HepG2 (cell line): ENCODE data around the gene PCGF6. TPM values are rescaled to one million over a fixed set of nuclear protein-coding genes. Genes with fewer than 3 reads are reported as not detected.
A peak's percentile ranks its signal among the peaks of the same experiment; 100 is the strongest.

ENCODE experiments used
- ARNTL ChIP-seq: sonication (generic); formaldehyde crosslinking; IDR thresholded peaks from 2 replicates; pipeline ENCODE4 v1.4.0; 2020; ENCODE audit warnings: mild to moderate bottlenecking, missing genetic modification reagents
- GMEB1 ChIP-seq: sonication (generic); formaldehyde crosslinking; IDR thresholded peaks from 2 replicates; pipeline ENCODE4 v1.5.1; 2020; ENCODE audit warnings: missing genetic modification reagents, mild to moderate bottlenecking, borderline replicate concordance
- MBD4 ChIP-seq: IDR thresholded peaks from 2 replicates; pipeline ENCODE4 v1.6.1; 2012; ENCODE audit warnings: low read length, inconsistent platforms, borderline replicate concordance
- MED13 ChIP-seq: sonication (generic); formaldehyde crosslinking; IDR thresholded peaks from 2 replicates; pipeline ENCODE4 v1.5.0; 2020; ENCODE audit warnings: missing genetic modification reagents
- NAIF1 ChIP-seq: sonication (generic); formaldehyde crosslinking; IDR thresholded peaks from 2 replicates; pipeline ENCODE4 v1.5.0; 2020; ENCODE audit warnings: mild to moderate bottlenecking, missing genetic modification reagents, borderline replicate concordance
- NFIB ChIP-seq: sonication (generic); formaldehyde crosslinking; IDR thresholded peaks from 2 replicates; pipeline ENCODE4 v1.9.0; 2021; ENCODE audit warnings: missing genetic modification reagents, mild to moderate bottlenecking, borderline replicate concordance
- NRL ChIP-seq: sonication (generic); formaldehyde crosslinking; IDR thresholded peaks from 2 replicates; pipeline ENCODE4 v1.5.0; 2020; ENCODE audit warnings: missing genetic modification reagents, mild to moderate bottlenecking, moderate library complexity, borderline replicate concordance
- PHF21A ChIP-seq: sonication (generic); formaldehyde crosslinking; IDR thresholded peaks from 2 replicates; pipeline ENCODE4 v1.5.0; 2020; ENCODE audit warnings: mild to moderate bottlenecking, missing genetic modification reagents
- SIX1 ChIP-seq: sonication (generic); formaldehyde crosslinking; IDR thresholded peaks from 2 replicates; pipeline ENCODE4 v1.4.0; 2020; ENCODE audit warnings: missing genetic modification reagents, borderline replicate concordance
- TFAP4 ChIP-seq: sonication (generic); IDR thresholded peaks from 2 replicates; pipeline ENCODE4 v1.6.1; 2016; ENCODE audit warnings: low read depth, borderline replicate concordance
- TP53 ChIP-seq: sonication (generic); formaldehyde crosslinking; conservative IDR thresholded peaks from 2 replicates; pipeline ENCODE4 v1.4.0; 2020; ENCODE audit warnings: missing genetic modification reagents
- XBP1 ChIP-seq: sonication (generic); formaldehyde crosslinking; IDR thresholded peaks from 2 replicates; pipeline ENCODE4 v1.5.0; 2020; ENCODE audit warnings: missing genetic modification reagents
- ZMYM4 ChIP-seq: sonication (generic); formaldehyde crosslinking; IDR thresholded peaks from 2 replicates; pipeline ENCODE4 v1.8.1; 2023; ENCODE audit warnings: mild to moderate bottlenecking, missing genetic modification reagents
- ZNF101 ChIP-seq: sonication (generic); formaldehyde crosslinking; IDR thresholded peaks from 2 replicates; pipeline ENCODE4 v1.4.0; 2020; ENCODE audit warnings: mild to moderate bottlenecking, low read depth, missing genetic modification reagents, borderline replicate concordance
- ZNF136 ChIP-seq: sonication (generic); formaldehyde crosslinking; IDR thresholded peaks from 2 replicates; pipeline ENCODE4 v1.8.1; 2022; ENCODE audit warnings: low read depth, mild to moderate bottlenecking, moderate library complexity, missing genetic modification reagents
- ZNF18 ChIP-seq: sonication (generic); formaldehyde crosslinking; IDR thresholded peaks from 2 replicates; pipeline ENCODE4 v1.8.0; 2022; ENCODE audit warnings: mild to moderate bottlenecking, missing genetic modification reagents; ENCODE audit not compliant: insufficient replicate concordance
- ZNF224 ChIP-seq: sonication (generic); formaldehyde crosslinking; IDR thresholded peaks from 2 replicates; pipeline ENCODE4 v1.5.0; 2020; ENCODE audit warnings: mild to moderate bottlenecking, missing genetic modification reagents
- ZNF280B ChIP-seq: sonication (generic); formaldehyde crosslinking; IDR thresholded peaks from 2 replicates; pipeline ENCODE4 v1.5.0; 2020; ENCODE audit warnings: missing genetic modification reagents, mild to moderate bottlenecking, borderline replicate concordance
- ZNF329 ChIP-seq: sonication (generic); formaldehyde crosslinking; IDR thresholded peaks from 2 replicates; pipeline ENCODE4 v1.9.0; 2021; ENCODE audit warnings: low read depth, mild to moderate bottlenecking, missing genetic modification reagents
- ZNF558 ChIP-seq: sonication (generic); formaldehyde crosslinking; IDR thresholded peaks from 2 replicates; pipeline ENCODE4 v1.9.0; 2022; ENCODE audit warnings: mild to moderate bottlenecking, missing genetic modification reagents, borderline replicate concordance
- ZNF570 ChIP-seq: sonication (generic); formaldehyde crosslinking; IDR thresholded peaks from 2 replicates; pipeline ENCODE4 v1.4.0; 2020; ENCODE audit warnings: mild to moderate bottlenecking, missing genetic modification reagents, borderline replicate concordance
- ZNF704 ChIP-seq: sonication (generic); formaldehyde crosslinking; IDR thresholded peaks from 2 replicates; pipeline ENCODE4 v1.8.1; 2023; ENCODE audit warnings: mild to moderate bottlenecking, inconsistent platforms, moderate library complexity, missing genetic modification reagents, borderline replicate concordance
- polyA plus RNA-seq, 8 experiments: library from polyadenylated mRNA; depleted of rRNA in 3 of 8; stranded (reverse) in 7 of 8; unstranded in 1 of 8; fragments of >200 nt; fragmentation: Illumina TruSeq in 4 of 8; extraction: Trizol in 4 of 8; gene quantifications; 2 replicates each; pipeline versions ENCODE4 v1.2.1 to v1.2.3, GENCODE V29; 2011 to 2016; ENCODE audit warnings: low read depth in 4 of 8, missing spikeins in 1 of 8, mixed read lengths in 1 of 8; ENCODE audit not compliant: insufficient read depth in 1 of 8
- total RNA-seq, 5 experiments: library from RNA; depleted of rRNA; stranded (reverse); fragments of >200 nt; fragmentation: Illumina TruSeq; extraction: Trizol; gene quantifications; 2 replicates each; pipeline ENCODE4 v1.2.3, GENCODE V29; 2016; ENCODE audit warnings: low read depth in 1 of 5

PCGF6 gene
- total and polyA plus RNA-seq, 2 of the 13 experiments (the other 11 are each of a cell fraction or from before 2014, with no cell fraction given): 5.2 to 19.4 TPM

- no peak for TF ChIP-seq ZNF570
- TF ChIP-seq NRL (CRISPR knock-in tag): 0 out of 2 replicates have a peak, but pooled peaks have one; percentile 7
- TF ChIP-seq ZMYM4 (CRISPR knock-in tag): peak; percentile 17; the same call in 1 of the 2 replicates
- TF ChIP-seq TP53 (CRISPR knock-in tag): no peak
- TF ChIP-seq PHF21A (CRISPR knock-in tag): peak; percentile 26; the same call in 1 of the 2 replicates
- 0 out of 2 replicates have a peak, but pooled peaks have one; percentile 1 for TF ChIP-seq ZNF224 (CRISPR knock-in tag)
- TF ChIP-seq XBP1: 0 out of 2 replicates have a peak, but pooled peaks have one; percentile 34
- no peak for TF ChIP-seq TFAP4
- no peak for TF ChIP-seq GMEB1
- TF ChIP-seq NFIB (CRISPR knock-in tag): no peak
- 0 out of 2 replicates have a peak, but pooled peaks have one; percentile 26 for TF ChIP-seq ZNF329
- peak; percentile 14; the same call in 1 of the 2 replicates for TF ChIP-seq ZNF101 (CRISPR knock-in tag)
- 0 out of 2 replicates have a peak, but pooled peaks have one; percentile 43 for TF ChIP-seq ZNF704 (CRISPR knock-in tag)
- no peak for TF ChIP-seq ZNF558 (CRISPR knock-in tag)
- TF ChIP-seq ZNF18 (CRISPR knock-in tag): peak; percentile 73
- peak; percentile 7; the same call in 1 of the 2 replicates for TF ChIP-seq ZNF136
- no peak; the same call in 1 of the 2 replicates for TF ChIP-seq ARNTL (CRISPR knock-in tag)
- TF ChIP-seq MBD4: no peak
- 0 out of 2 replicates have a peak, but pooled peaks have one; percentile 15 for TF ChIP-seq MED13 (CRISPR knock-in tag)
- peak; percentile 13; the same call in 1 of the 2 replicates for TF ChIP-seq ZNF280B (CRISPR knock-in tag)
- 0 out of 2 replicates have a peak, but pooled peaks have one; percentile 4 for TF ChIP-seq NAIF1 (CRISPR knock-in tag)
- no peak for TF ChIP-seq SIX1
These were observed 45.8 kb upstream of the PCGF6 start (continued) for GRCh38 chr10:103396789-103397087.
